Measurements from ENCODE around the gene DIS3L2.
"Not testable (repeated sequence)": the region's sequence is repeated elsewhere in the genome, so short reads cannot be mapped to it uniquely, and the experiment has no call there.

Gene DIS3L2

DNA sequence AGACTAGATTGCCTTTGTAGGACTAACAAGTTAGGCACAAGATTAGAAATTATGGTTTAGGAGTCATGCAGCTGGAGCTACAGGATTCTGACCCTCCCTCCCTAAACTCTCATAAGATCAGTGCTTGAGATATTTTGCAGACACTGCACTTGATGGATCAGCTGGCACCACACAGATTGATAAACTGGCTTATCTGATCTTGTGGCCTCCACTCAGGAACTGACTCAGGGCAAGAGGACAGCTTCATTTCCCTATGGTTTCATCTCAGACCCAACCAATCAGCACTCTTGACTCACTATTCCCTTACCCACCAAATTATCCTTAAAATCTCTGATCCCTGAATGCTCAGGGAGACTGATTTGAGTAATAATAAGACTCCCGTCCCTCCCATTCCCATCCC is 152.3 kb downstream of the DIS3L2 start:
- in situ Hi-C loops (cut with MboI; ENCODE audit: low sequenced_read_pairs) = no loop called here

DNA sequence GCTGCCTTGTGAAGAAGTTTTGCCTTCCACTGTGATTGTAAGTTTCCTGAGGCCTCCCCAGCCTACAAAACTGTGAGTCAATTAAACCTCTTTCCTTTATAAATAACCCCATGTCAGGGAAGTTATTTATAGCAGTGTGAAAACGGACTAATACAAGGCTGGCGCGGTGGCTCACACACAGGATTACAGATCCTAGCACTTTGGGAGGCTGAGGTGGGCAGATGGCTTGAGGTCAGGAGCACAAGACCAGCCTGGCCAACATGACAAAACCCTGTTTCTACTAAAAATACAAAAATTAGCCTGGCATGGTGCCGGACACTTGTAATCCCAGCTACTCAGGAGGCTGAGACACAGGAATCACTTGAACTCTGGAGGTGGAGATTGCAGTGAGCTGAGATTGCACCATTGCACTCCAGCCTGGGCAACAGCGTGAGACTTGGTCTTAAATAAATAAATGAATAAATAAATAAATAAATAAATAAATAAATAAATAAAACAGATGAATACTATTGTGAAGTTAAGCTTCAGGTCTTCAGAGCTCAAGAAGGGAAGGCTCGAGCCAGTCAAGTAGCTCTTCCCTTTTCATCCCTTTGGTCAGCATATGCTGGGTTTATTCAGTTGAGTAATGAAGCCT is 154.3 kb downstream of the DIS3L2 start:
- in situ Hi-C loops (cut with MboI; ENCODE audit: low sequenced_read_pairs) = not testable (repeated sequence)

DNA sequence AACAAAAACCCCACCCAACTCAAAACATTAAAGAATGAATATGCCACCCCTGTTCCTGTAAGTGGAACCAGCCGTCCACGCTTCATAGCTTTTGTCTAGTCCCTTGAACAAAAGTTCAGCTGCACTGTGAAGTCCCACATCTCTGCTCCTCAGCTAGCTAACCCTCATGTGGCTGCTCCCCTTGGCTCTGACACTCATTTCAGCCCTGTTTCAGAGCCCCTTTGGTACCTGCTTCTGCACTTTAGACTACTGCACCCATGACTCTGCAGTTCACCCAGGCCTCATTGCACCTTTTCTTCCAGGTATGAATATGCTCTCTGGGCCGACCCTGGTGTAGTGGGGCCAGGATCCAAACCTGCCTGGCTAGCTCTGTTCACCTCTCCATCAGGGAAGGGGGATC is 155.3 kb downstream of the DIS3L2 start:
- in situ Hi-C loops (cut with MboI; ENCODE audit: low sequenced_read_pairs) = no loop called here

DNA sequence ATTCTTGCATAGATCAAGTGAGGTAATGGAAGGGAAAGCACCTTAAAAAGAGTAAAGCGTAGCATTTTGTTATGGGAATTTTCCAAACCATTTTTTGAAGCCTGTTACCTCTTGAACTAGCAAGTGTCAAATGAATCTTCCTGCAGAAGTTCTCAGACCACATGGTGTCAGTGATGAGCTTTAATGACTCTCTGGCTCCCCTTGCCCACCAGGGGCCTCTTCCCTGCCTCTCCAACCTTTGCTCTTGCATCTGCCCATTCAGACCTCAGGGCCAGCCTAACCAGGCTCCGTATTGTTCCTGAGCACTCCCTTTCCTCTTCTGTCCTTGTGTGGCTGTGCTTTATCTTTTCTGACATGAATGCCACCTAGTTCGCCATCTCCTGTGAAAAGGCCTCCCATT is 155.9 kb downstream of the DIS3L2 start:
- in situ Hi-C loops (cut with MboI; ENCODE audit: low sequenced_read_pairs) = no loop called here

DNA sequence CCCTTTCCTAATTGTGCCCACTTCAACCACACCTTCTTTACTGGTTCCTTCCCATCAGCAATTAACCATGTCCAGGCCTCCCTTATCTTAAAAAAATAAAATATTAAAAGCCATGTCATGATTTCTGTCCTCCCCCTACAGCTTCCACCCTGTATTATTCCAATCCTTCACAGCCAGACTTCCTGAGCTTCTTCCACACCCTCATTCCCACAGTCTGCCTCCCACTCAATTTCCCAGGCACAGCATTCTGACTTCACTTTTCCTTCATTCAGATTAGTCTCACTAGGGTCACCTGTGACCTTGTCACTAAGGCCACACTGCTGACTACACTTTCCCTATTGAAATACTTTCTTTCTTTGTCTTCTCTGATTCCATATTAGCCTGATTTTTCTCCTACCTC is 159.4 kb downstream of the DIS3L2 start:
- in situ Hi-C loops (cut with MboI; ENCODE audit: low sequenced_read_pairs) = no loop called here

DNA sequence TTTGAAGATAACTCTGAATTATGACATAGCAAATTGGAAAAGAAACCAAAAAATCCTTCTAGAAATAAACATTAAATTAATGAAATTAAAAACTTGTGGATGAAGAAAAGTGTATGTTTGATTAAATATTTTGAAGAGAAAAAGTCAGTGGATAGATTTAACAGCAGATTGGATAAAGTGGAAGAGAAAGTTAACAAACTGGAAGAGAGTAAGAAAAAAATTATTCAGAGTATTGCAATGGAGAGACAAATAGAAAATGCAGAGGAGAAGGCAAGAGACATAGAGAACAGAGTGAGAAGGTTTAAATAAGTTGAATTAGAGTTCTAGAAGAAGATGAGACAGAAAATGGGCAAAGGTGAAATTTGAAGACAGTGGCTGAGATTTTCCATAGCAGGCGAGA is 162.8 kb downstream of the DIS3L2 start:
- in situ Hi-C loops (cut with MboI; ENCODE audit: low sequenced_read_pairs) = no loop called here

DNA sequence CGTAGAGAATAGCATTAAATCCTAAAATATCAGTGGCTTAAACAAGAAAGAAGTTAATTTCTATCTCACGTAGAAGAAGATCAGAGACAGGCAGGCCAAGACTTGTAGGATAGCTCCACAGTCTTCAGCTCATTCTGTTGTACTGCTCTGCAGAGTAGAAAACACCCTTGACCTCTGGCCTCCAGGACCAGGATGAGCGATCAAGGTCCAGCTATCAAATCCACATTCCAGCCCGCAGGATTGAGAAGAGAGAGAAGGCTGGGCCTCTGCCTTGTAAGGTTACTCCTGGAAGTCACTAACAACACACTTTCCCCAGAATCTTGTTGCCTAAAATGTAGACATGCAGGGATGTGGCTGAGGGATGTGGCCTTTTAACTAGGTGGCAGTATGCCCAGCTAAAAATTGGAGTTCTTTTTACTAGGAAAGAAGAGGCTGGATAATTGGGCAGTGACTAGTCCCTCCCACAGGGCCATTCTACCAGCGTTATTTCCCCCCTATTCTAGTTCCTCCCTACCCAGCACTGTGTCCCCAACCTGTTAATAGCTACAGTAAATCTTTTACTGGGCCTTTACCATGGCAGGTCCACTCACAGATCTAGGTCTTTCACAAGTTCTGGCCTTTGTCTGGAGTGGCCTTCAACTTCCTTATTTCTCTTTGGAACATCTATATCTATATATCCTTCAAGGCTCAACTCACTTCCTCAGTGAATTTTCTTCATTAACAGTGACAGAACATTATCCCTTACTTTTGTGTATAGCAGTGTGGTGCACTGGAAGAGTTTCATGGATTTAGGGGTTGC is 165.0 kb downstream of the DIS3L2 start:
- in situ Hi-C loops (cut with MboI; ENCODE audit: low sequenced_read_pairs) = no loop called here

DNA sequence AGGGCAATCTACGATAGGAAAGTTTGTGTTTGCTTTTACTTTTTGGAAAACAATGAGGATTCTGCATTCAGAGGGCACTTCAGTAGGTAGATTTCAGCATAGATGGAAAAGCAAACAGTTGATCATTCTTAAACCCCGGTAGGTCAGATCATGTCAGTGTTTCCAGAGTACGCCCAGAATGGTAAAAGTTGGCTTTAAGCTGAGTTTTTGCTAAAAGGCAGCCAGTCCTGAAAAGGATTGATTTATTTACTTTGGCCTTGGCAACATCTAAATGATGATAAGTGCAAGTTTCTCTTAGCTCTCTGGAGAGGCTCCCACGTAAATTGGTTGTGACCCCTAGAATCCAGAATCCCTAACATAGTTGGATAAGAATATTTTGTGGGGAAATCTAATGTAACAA is 168.0 kb downstream of the DIS3L2 start:
- in situ Hi-C loops (cut with MboI; ENCODE audit: low sequenced_read_pairs) = no loop called here

DNA sequence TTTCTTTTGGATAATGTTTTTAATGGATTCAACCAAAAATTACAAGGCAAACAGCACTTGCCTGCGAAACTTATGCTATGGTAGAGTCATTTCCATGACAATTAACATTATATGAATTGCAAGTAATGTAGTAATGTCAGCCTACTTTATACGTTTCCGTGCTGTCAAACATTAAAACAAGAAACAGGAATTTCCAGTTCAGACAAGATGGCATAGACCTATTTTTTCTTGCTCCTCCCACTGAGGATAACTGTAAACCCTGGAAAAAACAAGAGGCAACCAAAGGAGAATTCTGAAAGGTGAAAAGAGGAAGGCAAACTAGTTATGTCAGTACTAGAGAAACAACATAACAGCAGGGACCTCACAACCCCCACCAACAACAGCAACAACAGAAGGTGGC is 170.7 kb downstream of the DIS3L2 start:
- in situ Hi-C loops (cut with MboI; ENCODE audit: low sequenced_read_pairs) = loop anchor here (10.0 kb wide), 1 partner anchor 227 kb away; no protein-coding TSS in a partner anchor

DNA sequence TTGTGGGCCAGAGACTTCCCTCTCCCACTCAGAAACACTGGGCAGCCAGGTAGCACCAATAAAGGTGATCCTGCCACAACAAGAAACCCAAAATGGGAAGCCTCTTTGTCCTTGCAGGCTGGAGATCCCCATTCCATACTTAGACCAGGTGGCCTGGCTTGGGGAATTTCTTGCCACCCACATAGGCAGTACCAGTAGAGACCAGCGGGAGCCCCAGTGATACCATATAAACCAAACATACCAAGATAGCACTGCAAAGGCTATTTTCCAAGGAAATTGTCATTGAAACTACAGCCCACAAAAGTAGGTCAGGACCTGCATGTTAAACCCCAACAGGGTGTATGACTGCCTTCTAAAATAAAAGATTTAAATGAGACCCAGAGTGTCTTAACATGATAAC is 171.6 kb downstream of the DIS3L2 start:
- in situ Hi-C loops (cut with MboI; ENCODE audit: low sequenced_read_pairs) = loop anchor here (10.0 kb wide), 1 partner anchor 228 kb away; no protein-coding TSS in a partner anchor

DNA sequence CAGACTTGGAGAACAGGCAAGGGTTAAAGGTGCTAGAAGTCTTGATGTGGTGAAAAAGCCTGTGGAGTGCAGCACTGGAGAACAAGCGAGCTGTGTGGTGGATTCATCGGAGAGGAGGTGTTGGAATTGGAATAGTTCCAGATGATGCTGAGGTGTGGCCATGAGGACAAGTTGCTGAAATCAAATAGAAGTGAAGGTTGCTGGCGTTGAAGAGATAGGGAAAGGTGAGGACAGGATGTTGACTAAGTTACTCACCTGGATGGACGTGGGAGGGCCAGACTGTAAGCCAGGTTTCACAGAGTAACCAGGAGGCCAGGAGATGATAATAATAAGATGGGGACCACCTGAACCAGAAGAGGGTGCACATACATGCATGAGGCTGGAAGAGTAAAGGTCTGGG is 173.4 kb downstream of the DIS3L2 start:
- in situ Hi-C loops (cut with MboI; ENCODE audit: low sequenced_read_pairs) = loop anchor here (10.0 kb wide), 1 partner anchor 230 kb away; no protein-coding TSS in a partner anchor

DNA sequence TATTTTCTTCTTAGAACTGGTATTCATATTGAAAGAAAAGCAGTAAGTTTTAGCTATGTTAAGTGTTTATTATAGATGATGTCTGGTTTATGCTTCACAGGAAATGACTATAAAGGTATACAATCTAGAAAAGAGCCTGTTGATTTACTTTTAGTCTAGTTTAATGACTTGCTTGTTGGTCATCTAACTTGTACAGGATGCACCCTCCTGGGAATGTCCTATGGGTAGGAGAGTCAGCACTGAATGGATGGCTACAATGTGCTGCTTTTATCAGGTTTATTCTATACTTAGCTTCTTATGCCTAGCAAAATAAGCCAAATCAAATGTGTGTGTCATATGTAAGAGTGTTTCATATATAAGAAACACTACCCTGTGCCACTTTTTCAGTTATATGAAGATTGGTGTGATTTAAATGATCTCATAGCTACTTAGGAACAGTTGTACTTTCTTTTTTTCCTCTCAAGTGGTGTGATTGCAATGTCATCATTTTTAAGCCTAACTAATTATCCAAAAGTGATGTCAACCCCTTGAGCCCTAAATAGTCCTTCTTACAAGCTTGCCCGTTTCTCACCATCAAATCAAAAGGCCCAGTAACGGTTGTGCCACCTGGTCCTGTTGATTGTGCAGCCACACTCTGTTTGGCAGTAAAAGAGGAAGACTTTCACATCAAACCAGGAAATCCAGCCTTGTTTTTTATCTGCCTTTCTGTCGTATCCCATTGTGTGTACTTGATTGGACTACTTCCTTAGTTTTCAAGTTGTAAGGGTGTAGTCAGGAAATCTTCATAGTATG is 176.0 kb downstream of the DIS3L2 start:
- in situ Hi-C loops (cut with MboI; ENCODE audit: low sequenced_read_pairs) = loop anchor here (10.0 kb wide), 1 partner anchor 233 kb away; no protein-coding TSS in a partner anchor

DNA sequence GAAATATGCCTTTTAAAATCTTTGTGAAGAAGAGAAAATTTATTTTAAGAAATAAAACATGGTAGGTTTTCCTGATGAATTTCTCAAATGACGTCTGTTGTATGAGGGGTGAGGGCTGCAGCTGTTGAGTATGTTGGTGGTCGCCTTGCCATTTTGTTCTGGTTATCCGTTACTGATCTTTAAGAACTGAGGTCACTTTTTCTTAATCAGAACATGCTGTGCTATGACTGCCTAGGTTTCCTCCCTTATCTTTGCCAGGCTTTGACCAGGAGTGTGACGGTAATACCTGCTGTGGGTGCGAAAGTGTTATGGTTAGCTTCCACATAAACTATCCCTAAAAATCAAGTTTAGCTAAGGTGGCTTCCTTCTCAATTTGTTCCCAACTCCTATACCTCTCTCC is 176.9 kb downstream of the DIS3L2 start:
- in situ Hi-C loops (cut with MboI; ENCODE audit: low sequenced_read_pairs) = loop anchor here (10.0 kb wide), 1 partner anchor 234 kb away; no protein-coding TSS in a partner anchor

DNA sequence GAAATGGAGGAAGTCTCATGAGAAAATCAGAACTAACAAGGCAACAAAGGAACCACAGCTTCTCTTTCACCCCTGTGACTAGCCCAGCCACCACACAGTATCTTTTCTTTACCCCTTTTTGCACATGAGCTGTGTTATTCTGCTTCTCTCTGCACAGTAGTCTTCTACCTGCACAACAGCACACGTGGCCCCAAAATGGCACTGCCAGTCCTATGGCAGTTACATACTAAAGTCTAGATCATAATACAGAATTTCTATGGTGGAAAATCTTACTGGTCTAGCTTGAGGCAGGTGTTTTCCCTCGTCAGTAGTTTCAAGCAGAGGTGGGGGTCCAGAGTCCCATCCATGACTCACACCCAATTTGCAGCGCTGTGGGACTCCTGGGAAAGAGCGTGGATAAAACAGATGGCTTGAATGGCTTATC is 177.7 kb downstream of the DIS3L2 start:
- in situ Hi-C loops (cut with MboI; ENCODE audit: low sequenced_read_pairs) = loop anchor here (10.0 kb wide), 1 partner anchor 234 kb away; no protein-coding TSS in a partner anchor

DNA sequence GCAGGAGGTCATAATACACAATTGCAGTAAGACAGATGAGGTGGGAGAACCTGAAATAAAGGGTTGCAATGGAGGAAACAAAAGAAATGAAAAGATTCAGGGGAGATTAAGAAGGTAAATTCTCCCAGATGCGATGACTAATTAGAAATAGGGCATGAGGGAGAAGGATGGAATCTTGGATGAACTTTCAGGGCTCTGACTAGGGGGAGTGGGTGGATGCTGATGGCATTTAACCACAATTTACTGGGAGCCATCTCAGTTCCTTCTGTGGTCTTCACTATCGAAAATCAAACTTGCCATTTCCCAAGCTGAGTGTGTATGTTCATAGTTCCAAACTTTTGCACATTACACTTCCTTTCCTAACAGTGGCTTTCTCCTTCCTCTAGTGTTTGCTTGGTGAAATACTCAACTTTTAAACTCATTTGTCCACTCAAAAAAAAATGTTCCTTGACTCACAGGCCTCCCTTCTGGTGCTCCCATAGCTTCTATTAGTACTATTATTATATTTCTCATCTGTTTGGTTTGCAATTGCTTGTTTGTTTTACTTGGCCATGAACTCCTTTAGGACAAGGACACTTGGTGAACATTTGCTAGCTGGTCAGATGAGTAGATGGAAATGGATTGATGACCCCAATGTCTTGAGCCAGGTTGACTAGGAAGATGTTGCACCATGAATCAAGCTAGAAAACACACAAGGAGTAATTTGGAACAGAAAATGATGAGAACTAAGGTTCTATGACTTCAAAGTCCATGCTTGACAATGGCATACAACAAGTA is 178.5 kb downstream of the DIS3L2 start:
- in situ Hi-C loops (cut with MboI; ENCODE audit: low sequenced_read_pairs) = loop anchor here (10.0 kb wide), 1 partner anchor 235 kb away; no protein-coding TSS in a partner anchor

DNA sequence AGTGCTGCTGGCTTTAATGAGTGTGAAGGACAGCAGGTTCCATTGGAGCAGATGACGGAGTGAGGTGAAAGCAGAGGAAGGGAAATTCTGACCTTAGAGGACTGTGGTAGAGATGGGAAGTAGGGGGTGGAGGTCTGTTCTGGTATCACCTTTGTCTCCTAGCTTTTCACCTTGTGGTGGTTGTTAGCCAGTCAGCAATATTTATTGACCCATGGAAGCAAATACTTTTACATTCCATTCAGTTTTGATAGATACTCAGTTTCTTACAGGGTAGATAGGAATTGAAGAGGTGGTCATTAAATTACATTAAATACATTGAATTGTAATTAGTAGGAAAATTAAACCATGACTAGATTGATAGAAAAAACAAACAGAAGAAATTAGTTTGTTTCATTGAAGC is 180.1 kb downstream of the DIS3L2 start:
- in situ Hi-C loops (cut with MboI; ENCODE audit: low sequenced_read_pairs) = no loop called here

DNA sequence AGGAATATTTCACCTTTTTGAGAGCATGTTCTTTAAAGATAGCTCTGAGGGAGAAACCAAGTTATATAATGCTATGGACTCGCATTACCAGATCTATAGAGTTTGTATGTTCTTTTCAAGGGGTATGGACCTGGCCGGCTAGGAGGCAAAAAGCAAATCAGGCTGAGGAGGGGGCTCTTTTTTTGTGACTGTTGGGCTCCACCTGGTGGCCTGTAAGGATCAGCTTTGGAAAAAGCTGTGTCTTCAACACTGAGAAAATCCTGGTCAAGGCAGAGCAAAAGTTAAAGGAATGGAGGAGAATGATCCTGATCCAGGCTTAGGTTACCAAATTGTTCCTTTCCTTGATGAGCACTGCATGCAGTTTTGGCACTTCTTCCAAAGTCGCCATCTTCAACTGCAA is 180.5 kb downstream of the DIS3L2 start:
- in situ Hi-C loops (cut with MboI; ENCODE audit: low sequenced_read_pairs) = no loop called here

DNA sequence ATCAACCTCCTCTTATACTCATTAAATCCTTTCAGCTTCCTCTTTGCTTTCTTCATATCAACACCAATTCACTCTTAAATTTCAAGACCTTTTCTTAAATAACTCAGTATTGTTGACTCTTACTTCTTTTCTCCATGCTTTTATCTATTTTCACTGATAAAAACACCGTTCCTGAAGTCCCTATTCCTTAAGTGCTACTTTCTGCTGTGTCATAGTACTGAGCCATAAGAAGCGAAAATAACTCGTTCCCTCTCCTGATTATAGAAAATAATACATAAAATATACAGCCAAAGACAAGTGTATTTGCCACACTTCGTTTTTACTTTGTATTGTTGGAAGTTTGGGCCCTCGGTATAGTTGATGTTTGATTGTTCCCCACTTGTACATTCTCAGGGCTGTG is 181.0 kb downstream of the DIS3L2 start:
- in situ Hi-C loops (cut with MboI; ENCODE audit: low sequenced_read_pairs) = no loop called here

DNA sequence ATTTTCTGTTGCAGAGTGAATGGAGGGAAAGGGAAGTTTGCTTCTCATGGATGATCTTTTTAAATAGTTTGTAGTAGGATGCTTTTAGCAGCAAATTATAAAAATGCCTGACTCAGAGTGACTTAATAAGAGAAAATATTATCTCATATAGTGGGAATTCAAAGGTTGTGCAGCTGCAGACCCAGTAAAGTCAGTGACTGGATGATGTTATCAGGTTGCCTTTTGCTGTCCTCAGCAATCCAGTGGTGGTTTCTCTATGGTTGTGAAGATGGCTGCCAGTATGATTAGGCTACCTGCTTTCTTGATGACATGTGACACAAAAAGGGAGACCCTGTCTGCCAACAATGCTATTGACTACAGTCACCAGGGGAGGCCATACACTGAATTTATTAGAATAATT is 184.8 kb downstream of the DIS3L2 start:
- in situ Hi-C loops (cut with MboI; ENCODE audit: low sequenced_read_pairs) = no loop called here

DNA sequence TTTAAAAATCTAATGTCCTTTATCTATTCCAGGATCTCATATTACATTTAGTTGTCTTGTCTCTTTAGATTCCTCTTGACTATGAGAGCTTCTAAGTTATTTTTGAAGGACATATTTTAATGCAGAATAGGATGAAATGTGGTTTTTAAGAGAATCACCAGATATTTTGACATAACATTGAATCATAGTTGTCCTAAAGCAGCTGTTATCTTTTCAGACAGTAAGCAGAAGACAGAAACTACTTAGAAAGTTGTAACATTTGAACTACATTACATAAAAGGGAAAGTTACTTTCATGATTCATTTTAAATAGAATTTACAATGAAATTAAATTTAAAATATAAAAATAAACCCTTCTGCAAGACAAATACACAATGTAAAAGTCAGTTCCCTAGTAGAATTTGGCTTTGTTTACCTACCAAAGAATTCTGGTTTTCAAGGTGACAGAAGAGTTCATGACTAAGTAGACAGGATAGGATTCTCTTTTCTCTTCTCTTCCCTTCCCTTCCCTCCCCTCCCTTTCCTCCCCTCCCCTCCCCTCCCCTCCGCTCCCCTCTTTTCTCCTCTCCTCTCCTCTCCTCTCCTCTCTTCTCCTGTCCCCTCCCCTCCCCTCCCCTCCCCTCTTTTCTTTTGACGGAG is 186.0 kb downstream of the DIS3L2 start:
- in situ Hi-C loops (cut with MboI; ENCODE audit: low sequenced_read_pairs) = no loop called here
